ENCODE measurements around the gene COMP. TPM values are rescaled to one million over a fixed set of nuclear protein-coding genes. Genes with fewer than 3 reads are reported as not detected.

Gene COMP
- polyA plus RNA-seq, 1 donor, result 1.2 TPM

- Histone ChIP-seq H3K27me3 (ENCODE audit: control insufficient read depth, insufficient read depth, low read length) (no peaks in the 10 kb centered on the region), H3K27ac (ENCODE audit: low read length) (peak overlapping the region; percentile 39), H3K4me1 (ENCODE audit: control insufficient read depth, insufficient read depth, low read length) (peaks cover 10% of the 10 kb centered on the region), H3K4me3 (ENCODE audit: low read length) (no peak overlapping the region), H3K36me3 (ENCODE audit: control insufficient read depth, insufficient read depth, low read length) (no peaks in the 10 kb centered on the region), H3K9me3 (ENCODE audit: control insufficient read depth, low read depth, low read length) (no peaks in the 10 kb centered on the region)
- no CpG with 5 or more reads among the region's 24 CpGs for WGBS (ENCODE audit: insufficient coverage, low lambda C conversion rate)
- peak; percentile 76 for DNase-seq
Observed at GRCh38 chr19:18768997-18769891, 21.9 kb downstream of the COMP start.

GRCh38 chr19:18768046-18768771 is 22.9 kb downstream of the COMP start:
- Histone ChIP-seq H3K36me3 (ENCODE audit: control insufficient read depth, insufficient read depth, low read length) (no peaks in the 10 kb centered on the region), H3K4me3 (ENCODE audit: low read length) (no peak overlapping the region), H3K9me3 (ENCODE audit: control insufficient read depth, low read depth, low read length) (no peaks in the 10 kb centered on the region), H3K4me1 (ENCODE audit: control insufficient read depth, insufficient read depth, low read length) (peaks cover 10% of the 10 kb centered on the region), H3K27me3 (ENCODE audit: control insufficient read depth, insufficient read depth, low read length) (no peaks in the 10 kb centered on the region), H3K27ac (ENCODE audit: low read length) (peak overlapping the region; percentile 39)
- WGBS (ENCODE audit: insufficient coverage, low lambda C conversion rate), result no CpG with 5 or more reads among the region's 30 CpGs
- DNase-seq, result no peak

- H3K27ac ChIP-seq (ENCODE audit: low read length), result no peak overlapping the region
- DNase-seq, result no peak
Observed at GRCh38 chr19:18765224-18765623, 25.9 kb downstream of the COMP start.

GRCh38 chr19:18764591-18765051 is 26.5 kb downstream of the COMP start:
- WGBS (ENCODE audit: insufficient coverage, low lambda C conversion rate), result no CpG with 5 or more reads among the region's 4 CpGs
- no peaks in the 10 kb centered on the region for H3K36me3 ChIP-seq (ENCODE audit: control insufficient read depth, insufficient read depth, low read length)

More at GRCh38 chr19:18765224-18765623, 25.9 kb downstream of the COMP start:
- Histone ChIP-seq H3K27me3 (ENCODE audit: control insufficient read depth, insufficient read depth, low read length) (no peaks in the 10 kb centered on the region), H3K4me3 (ENCODE audit: low read length) (no peak overlapping the region), H3K9me3 (ENCODE audit: control insufficient read depth, low read depth, low read length) (no peaks in the 10 kb centered on the region), H3K4me1 (ENCODE audit: control insufficient read depth, insufficient read depth, low read length) (peaks cover 18% of the 10 kb centered on the region), H3K36me3 (ENCODE audit: control insufficient read depth, insufficient read depth, low read length) (no peaks in the 10 kb centered on the region)
- WGBS (ENCODE audit: insufficient coverage, low lambda C conversion rate), result no CpG with 5 or more reads among the region's 8 CpGs

GRCh38 chr19:18763674-18764590 is 27.2 kb downstream of the COMP start:
- H3K27me3 ChIP-seq (ENCODE audit: control insufficient read depth, insufficient read depth, low read length), result no peaks in the 10 kb centered on the region
- H3K4me3 ChIP-seq (ENCODE audit: low read length), result no peak overlapping the region
- H3K36me3 ChIP-seq (ENCODE audit: control insufficient read depth, insufficient read depth, low read length), result no peaks in the 10 kb centered on the region
- no peak for DNase-seq
- H3K27ac ChIP-seq (ENCODE audit: low read length), result no peak overlapping the region
- peaks cover 17% of the 10 kb centered on the region for H3K4me1 ChIP-seq (ENCODE audit: control insufficient read depth, insufficient read depth, low read length)
- no CpG with 5 or more reads among the region's 41 CpGs for WGBS (ENCODE audit: insufficient coverage, low lambda C conversion rate)
- no peaks in the 10 kb centered on the region for H3K9me3 ChIP-seq (ENCODE audit: control insufficient read depth, low read depth, low read length)

More at GRCh38 chr19:18764591-18765051, 26.5 kb downstream of the COMP start:
- no peak for DNase-seq
- no peak overlapping the region for H3K27ac ChIP-seq (ENCODE audit: low read length)
- H3K27me3 ChIP-seq (ENCODE audit: control insufficient read depth, insufficient read depth, low read length), result no peaks in the 10 kb centered on the region
- H3K4me1 ChIP-seq (ENCODE audit: control insufficient read depth, insufficient read depth, low read length), result peaks cover 18% of the 10 kb centered on the region
- H3K4me3 ChIP-seq (ENCODE audit: low read length), result no peak overlapping the region
- H3K9me3 ChIP-seq (ENCODE audit: control insufficient read depth, low read depth, low read length), result no peaks in the 10 kb centered on the region

GRCh38 chr19:18762125-18763023 is 28.7 kb downstream of the COMP start:
- H3K9me3 ChIP-seq (ENCODE audit: control insufficient read depth, low read depth, low read length), result no peaks in the 10 kb centered on the region
- DNase-seq, result peak; percentile 34 to 49
- H3K4me3 ChIP-seq (ENCODE audit: low read length), result no peak overlapping the region
- peaks cover 1% of the 10 kb centered on the region for H3K36me3 ChIP-seq (ENCODE audit: control insufficient read depth, insufficient read depth, low read length)
- peaks cover 9% of the 10 kb centered on the region for H3K4me1 ChIP-seq (ENCODE audit: control insufficient read depth, insufficient read depth, low read length)
- WGBS (ENCODE audit: insufficient coverage, low lambda C conversion rate), result 100% methylated on average over 1 of the region's 35 CpGs
- H3K27me3 ChIP-seq (ENCODE audit: control insufficient read depth, insufficient read depth, low read length), result no peaks in the 10 kb centered on the region
- H3K27ac ChIP-seq (ENCODE audit: low read length), result no peak overlapping the region

GRCh38 chr19:18761531-18762110 is 29.5 kb downstream of the COMP start:
- WGBS (ENCODE audit: insufficient coverage, low lambda C conversion rate), result 90% methylated on average over 2 of the region's 16 CpGs
- Histone ChIP-seq H3K27ac (ENCODE audit: low read length) (no peak overlapping the region), H3K36me3 (ENCODE audit: control insufficient read depth, insufficient read depth, low read length) (peaks cover 4% of the 10 kb centered on the region), H3K9me3 (ENCODE audit: control insufficient read depth, low read depth, low read length) (no peaks in the 10 kb centered on the region), H3K4me3 (ENCODE audit: low read length) (no peak overlapping the region), H3K27me3 (ENCODE audit: control insufficient read depth, insufficient read depth, low read length) (no peaks in the 10 kb centered on the region), H3K4me1 (ENCODE audit: control insufficient read depth, insufficient read depth, low read length) (peaks cover 13% of the 10 kb centered on the region)
- no peak for DNase-seq

- Histone ChIP-seq H3K4me3 (ENCODE audit: low read length) (no peak overlapping the region), H3K9me3 (ENCODE audit: control insufficient read depth, low read depth, low read length) (no peaks in the 10 kb centered on the region), H3K27me3 (ENCODE audit: control insufficient read depth, insufficient read depth, low read length) (no peaks in the 10 kb centered on the region), H3K4me1 (ENCODE audit: control insufficient read depth, insufficient read depth, low read length) (peaks cover 13% of the 10 kb centered on the region), H3K27ac (ENCODE audit: low read length) (no peak overlapping the region), H3K36me3 (ENCODE audit: control insufficient read depth, insufficient read depth, low read length) (peaks cover 4% of the 10 kb centered on the region)
- WGBS (ENCODE audit: insufficient coverage, low lambda C conversion rate), result no CpG with 5 or more reads among the region's 27 CpGs
- DNase-seq, result no peak
Observed at GRCh38 chr19:18760440-18761383, 30.4 kb downstream of the COMP start.

Data from large intestine (tissue), 3 donors.